GM18508 (cell line): ENCODE data around the gene SEZ6L.

ENCODE experiments used
- ATAC-seq: cut with Tn5 transposase; IDR thresholded peaks from one replicate; pipeline ENCODE4 v1.9.1; 2021; ENCODE audit warnings: moderate number of reproducible peaks; ENCODE audit not compliant: insufficient read depth, unreplicated experiment

Gene SEZ6L

GRCh38 chr22:26367402-26368245 lies 198.4 kb downstream of the SEZ6L start:
- no peak for ATAC-seq

- ATAC-seq = no peak
Observed at GRCh38 chr22:26372890-26373289, 203.6 kb downstream of the SEZ6L start.

GRCh38 chr22:26374391-26375026 lies 205.2 kb downstream of the SEZ6L start:
- ATAC-seq = no peak

GRCh38 chr22:26377170-26377830 lies 208.0 kb downstream of the SEZ6L start:
- no peak for ATAC-seq

GRCh38 chr22:26380072-26380830 lies 211.0 kb downstream of the SEZ6L start:
- no peak for ATAC-seq

GRCh38 chr22:26382782-26383181 lies 213.5 kb downstream of the SEZ6L start:
- no peak for ATAC-seq

- no peak for ATAC-seq
Observed at GRCh38 chr22:26383968-26384556, 214.8 kb downstream of the SEZ6L start.

GRCh38 chr22:26385164-26385563 lies 215.9 kb downstream of the SEZ6L start:
- ATAC-seq = no peak

- ATAC-seq = no peak
Observed at GRCh38 chr22:26389125-26389524, 219.9 kb downstream of the SEZ6L start.

GRCh38 chr22:26391091-26391490 lies 221.8 kb downstream of the SEZ6L start:
- no peak for ATAC-seq

- ATAC-seq = no peak
Observed at GRCh38 chr22:26391623-26392022, 222.4 kb downstream of the SEZ6L start.

- no peak for ATAC-seq
Observed at GRCh38 chr22:26393929-26394328, 224.7 kb downstream of the SEZ6L start.

GRCh38 chr22:26394777-26395176 lies 225.5 kb downstream of the SEZ6L start:
- ATAC-seq = no peak

GRCh38 chr22:26395926-26396325 lies 226.7 kb downstream of the SEZ6L start:
- no peak for ATAC-seq

GRCh38 chr22:26398741-26399153 lies 229.5 kb downstream of the SEZ6L start:
- no peak for ATAC-seq

- ATAC-seq = no peak
Observed at GRCh38 chr22:26399289-26399688, 230.0 kb downstream of the SEZ6L start.

- ATAC-seq = no peak
Observed at GRCh38 chr22:26401726-26402125, 232.5 kb downstream of the SEZ6L start.

GRCh38 chr22:26404851-26405421 lies 235.7 kb downstream of the SEZ6L start:
- no peak for ATAC-seq

- no peak for ATAC-seq
Observed at GRCh38 chr22:26406118-26406517, 236.9 kb downstream of the SEZ6L start.
